Gastrocnemius medialis (tissue), 4 donors: ENCODE measurements around the gene HBEGF.

Experiments used
- POLR2A ChIP-seq, 2 donors: fragments of 450-650 bp; IDR thresholded peaks; one replicate each; pipeline ENCODE4 v1.6.1; 2017; ENCODE audit warnings: antibody characterized with exemption in 2 of 2, mild to moderate bottlenecking in 2 of 2, moderate library complexity in 2 of 2
- TF ChIP-seq, protein P1 (sequence below), 5 experiments: fragments of 450-650 bp in 3 of 5; fragments of 200-600 bp in 2 of 5; sonication (generic) in 2 of 5; IDR thresholded peaks in 4 of 5; conservative IDR thresholded peaks in 1 of 5; 1 replicate in 4 of 5; 2 replicates in 1 of 5; pipeline ENCODE4 v1.5.1; 2016 to 2019; ENCODE audit warnings: antibody characterized with exemption in 5 of 5, mild to moderate bottlenecking in 3 of 5, moderate library complexity in 3 of 5

DNA sequence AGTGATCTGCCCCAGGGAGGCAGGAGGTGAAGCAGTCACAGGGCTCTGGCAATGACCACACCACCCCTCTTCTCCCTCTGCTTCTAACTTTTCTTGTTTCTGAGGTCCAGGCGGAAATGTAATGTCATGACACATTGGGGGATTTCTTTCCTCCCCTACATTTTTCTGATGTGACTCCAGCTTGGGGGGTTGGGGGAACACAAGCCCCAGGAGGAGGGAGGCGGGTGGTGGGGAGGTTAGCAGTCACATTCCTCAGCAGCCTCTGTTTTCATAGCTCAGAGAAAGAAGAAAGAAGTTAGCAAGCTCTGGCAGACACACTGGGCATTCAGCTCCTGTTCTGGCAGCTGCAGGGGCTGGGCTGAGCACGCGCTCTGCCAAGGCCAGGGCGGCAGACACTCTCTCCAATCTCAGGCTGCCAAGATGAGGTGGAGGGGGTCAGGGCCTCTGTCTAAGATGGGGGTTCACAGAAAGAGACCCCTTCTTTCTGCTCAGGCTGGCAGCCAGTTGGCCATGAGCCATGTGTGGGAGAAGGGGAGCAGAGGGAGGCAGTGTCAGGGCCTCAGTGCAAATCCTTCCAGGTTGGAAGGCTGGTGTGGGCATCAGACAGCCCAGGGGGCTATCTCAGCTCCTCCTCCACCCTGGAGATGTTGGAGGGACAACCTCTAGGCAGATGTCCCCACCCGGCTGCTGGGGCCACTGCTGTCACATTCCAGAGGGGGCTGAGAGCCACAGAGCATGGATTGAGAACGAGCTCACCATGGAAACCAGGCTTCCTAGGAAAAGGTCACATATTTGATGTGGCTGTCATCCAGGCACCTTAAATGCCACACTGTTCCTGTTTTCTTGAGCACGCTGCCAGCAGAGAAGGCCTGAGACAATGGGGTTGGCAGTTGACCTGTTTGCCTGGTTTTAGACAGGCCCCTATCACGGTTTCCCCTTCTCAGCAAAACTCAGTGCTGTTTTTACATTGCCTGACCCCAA lies 23.4 kb downstream of the HBEGF start:
- TF ChIP-seq, protein P1, sequence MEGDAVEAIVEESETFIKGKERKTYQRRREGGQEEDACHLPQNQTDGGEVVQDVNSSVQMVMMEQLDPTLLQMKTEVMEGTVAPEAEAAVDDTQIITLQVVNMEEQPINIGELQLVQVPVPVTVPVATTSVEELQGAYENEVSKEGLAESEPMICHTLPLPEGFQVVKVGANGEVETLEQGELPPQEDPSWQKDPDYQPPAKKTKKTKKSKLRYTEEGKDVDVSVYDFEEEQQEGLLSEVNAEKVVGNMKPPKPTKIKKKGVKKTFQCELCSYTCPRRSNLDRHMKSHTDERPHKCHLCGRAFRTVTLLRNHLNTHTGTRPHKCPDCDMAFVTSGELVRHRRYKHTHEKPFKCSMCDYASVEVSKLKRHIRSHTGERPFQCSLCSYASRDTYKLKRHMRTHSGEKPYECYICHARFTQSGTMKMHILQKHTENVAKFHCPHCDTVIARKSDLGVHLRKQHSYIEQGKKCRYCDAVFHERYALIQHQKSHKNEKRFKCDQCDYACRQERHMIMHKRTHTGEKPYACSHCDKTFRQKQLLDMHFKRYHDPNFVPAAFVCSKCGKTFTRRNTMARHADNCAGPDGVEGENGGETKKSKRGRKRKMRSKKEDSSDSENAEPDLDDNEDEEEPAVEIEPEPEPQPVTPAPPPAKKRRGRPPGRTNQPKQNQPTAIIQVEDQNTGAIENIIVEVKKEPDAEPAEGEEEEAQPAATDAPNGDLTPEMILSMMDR (IDR thresholded peaks at IDR 0.05 in 4 of 5, conservative IDR thresholded peaks at IDR 0.05 in 1 of 5) = no peak
- TF ChIP-seq POLR2A (IDR thresholded peaks at IDR 0.05) = no peak
